Pancreas (tissue), 10 donors: ENCODE data around the gene DPH5. TPM values are rescaled to one million over a fixed set of nuclear protein-coding genes. Genes with fewer than 3 reads are reported as not detected.

Source experiments
- ATAC-seq, 4 donors: fragments of 200-7000 bp; cut with Tn5 transposase; one replicate each; pipeline versions ENCODE4 v1.8.0 to v1.9.1; 2020; ENCODE audit warnings: mild to moderate bottlenecking in 4 of 4, moderate library complexity in 4 of 4
- DNase-seq, 6 donors: peaks; one replicate each; pipeline ENCODE4 v3.0.0-alpha.2; 2020
- FAIRE-seq: peaks from 2 replicates; lab custom pipeline; 2012; peaks lifted over from hg19 to GRCh38; lab: Jason Lieb, UNC
- H3K27ac ChIP-seq, 4 donors: fragments of 200-600 bp; sonication (generic); 1 replicate in 3 of 4; 2 replicates in 1 of 4; pipeline versions ENCODE4 v1.5.0 to v1.8.0; 2020
- H3K27me3 ChIP-seq, 4 donors: fragments of 200-600 bp; one replicate each; pipeline ENCODE4 v1.8.0; 2021
- H3K36me3 ChIP-seq, 3 donors: fragments of 200-600 bp; sonication (generic) in 1 of 3; one replicate each; pipeline versions ENCODE4 v1.5.0 to v1.8.0; 2020 to 2021
- H3K4me1 ChIP-seq, 3 donors: fragments of 200-600 bp; one replicate each; pipeline ENCODE4 v1.8.0; 2021
- H3K4me3 ChIP-seq, 4 donors: fragments of 200-600 bp; sonication (generic) in 2 of 4; one replicate each; pipeline versions ENCODE4 v1.5.0 to v1.8.0; 2020 to 2021
- H3K9me3 ChIP-seq, 4 donors: fragments of 200-600 bp; one replicate each; pipeline ENCODE4 v1.8.0; 2021
- WGBS, 2 donors: extraction: QIAGEN DNeasy Blood & Tissue Kit; methylation state at CpG; one replicate each; pipeline ENCODE4 v1.1.7; 2013; 5-methylcytosine and 5-hydroxymethylcytosine counted together
- intact Hi-C, 3 donors: fragments of 100-400 bp; cut with DNase I; formaldehyde crosslinking; loops; one replicate each; pipeline versions ENCODE4 v1.11.1 to v1.14.2; 2022
- polyA plus RNA-seq, 2 donors: library from polyadenylated mRNA; stranded (reverse); fragments of 200-250 nt; gene quantifications; one replicate each; pipeline ENCODE4 v1.2.3, GENCODE V29; 2013
- total RNA-seq, 6 donors: library from RNA; stranded (reverse); fragmentation: NEBNext Ultra II Directional in 4 of 6; extraction: Animal tissue kit (Norgen Biotek cat#: 25700) in 4 of 6; gene quantifications; one replicate each; pipeline versions ENCODE4 v1.2.1 to v1.2.4, GENCODE V29; 2021 to 2023
- TF ChIP-seq, protein P1 (sequence below), 4 donors: fragments of 200-600 bp; sonication (generic) in 3 of 4; IDR thresholded peaks; one replicate each; pipeline versions ENCODE4 v1.5.0 to v1.8.0; 2021; ENCODE audit warnings: antibody characterized with exemption in 4 of 4
- donor health status: healthy with polysubstance abuse.
- donor health status: DM: no; HTN: no; CAD: no; lungs with moderate emphysema.
- donor health status: DM: no; HTN: no; CAD: no.
- donor health status: control.
- donor health status: control.
- donor health status: Bipolar disorder and iron deficiency.
- donor health status: DM: yes; HTN: yes; CAD: no.
- donor health status: DM: no; HTN: no; CAD: no.
- donor health status: DM: no; HTN: no; CAD: no.
- donor health status: DM: yes; HTN: yes; CAD: no.

DPH5 gene
- total and polyA plus RNA-seq, 8 donors: 17.5 to 29.5 (median 24.4) TPM

DNA sequence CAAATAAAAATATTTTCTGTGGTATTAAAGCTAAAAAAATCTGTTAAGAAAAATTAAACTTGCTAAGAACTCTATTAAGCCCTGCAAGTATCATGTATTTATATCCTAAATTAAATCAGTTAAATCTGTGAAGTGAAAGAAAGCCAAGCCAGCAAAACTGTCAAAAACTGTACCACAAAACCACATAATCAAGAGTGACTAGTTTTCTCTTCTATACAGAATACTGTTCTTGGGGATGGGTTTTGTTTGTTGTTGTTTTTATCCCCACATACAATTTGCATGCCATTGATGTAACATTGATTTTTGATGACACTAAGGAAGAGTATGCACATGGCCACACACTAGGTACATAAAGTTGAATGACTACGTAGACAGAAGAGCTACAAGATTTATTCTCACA, 20.4 kb downstream of the DPH5 start:
- FAIRE-seq: no peak
- TF ChIP-seq, protein P1, sequence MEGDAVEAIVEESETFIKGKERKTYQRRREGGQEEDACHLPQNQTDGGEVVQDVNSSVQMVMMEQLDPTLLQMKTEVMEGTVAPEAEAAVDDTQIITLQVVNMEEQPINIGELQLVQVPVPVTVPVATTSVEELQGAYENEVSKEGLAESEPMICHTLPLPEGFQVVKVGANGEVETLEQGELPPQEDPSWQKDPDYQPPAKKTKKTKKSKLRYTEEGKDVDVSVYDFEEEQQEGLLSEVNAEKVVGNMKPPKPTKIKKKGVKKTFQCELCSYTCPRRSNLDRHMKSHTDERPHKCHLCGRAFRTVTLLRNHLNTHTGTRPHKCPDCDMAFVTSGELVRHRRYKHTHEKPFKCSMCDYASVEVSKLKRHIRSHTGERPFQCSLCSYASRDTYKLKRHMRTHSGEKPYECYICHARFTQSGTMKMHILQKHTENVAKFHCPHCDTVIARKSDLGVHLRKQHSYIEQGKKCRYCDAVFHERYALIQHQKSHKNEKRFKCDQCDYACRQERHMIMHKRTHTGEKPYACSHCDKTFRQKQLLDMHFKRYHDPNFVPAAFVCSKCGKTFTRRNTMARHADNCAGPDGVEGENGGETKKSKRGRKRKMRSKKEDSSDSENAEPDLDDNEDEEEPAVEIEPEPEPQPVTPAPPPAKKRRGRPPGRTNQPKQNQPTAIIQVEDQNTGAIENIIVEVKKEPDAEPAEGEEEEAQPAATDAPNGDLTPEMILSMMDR (IDR thresholded peaks at IDR 0.05): no peak

DNA sequence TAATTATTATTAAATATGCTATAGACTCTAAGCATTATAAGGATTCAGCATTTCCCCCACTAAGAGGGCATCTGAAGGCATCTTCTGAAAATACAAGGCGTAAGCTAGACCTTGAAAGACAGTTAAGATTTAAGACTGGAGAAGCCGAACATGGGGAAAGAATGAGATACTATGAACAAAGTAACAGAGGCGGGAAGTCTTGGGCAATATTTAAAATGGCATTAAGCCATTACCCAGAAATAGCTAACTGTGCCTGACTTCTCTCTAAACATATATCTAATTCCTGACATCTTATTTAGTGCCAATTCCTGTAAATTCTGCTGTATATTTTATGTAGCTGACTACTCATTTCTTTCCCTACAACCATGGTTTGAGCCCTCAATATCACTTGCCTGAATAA, 20.9 kb downstream of the DPH5 start:
- TF ChIP-seq, protein P1 (IDR thresholded peaks at IDR 0.05): no peak

More for the DNA sequence above, 20.4 kb downstream of the DPH5 start:
- 97 to 99% methylated on average over 1 of the region's 1 CpG for WGBS, 2 donors
- no peaks in the 10 kb centered on the region for H3K9me3 ChIP-seq
- no peak overlapping the region for H3K27ac ChIP-seq
- H3K4me1 ChIP-seq: peaks cover 0 to 15% (median 0%) of the 10 kb centered on the region in 3 donors
- no peak overlapping the region for H3K4me3 ChIP-seq
- DNase-seq (no peak), ATAC-seq (no peak)
- H3K36me3 ChIP-seq: no peaks in the 10 kb centered on the region
- no peaks in the 10 kb centered on the region for H3K27me3 ChIP-seq
- intact Hi-C loops: no loop called here

DNA sequence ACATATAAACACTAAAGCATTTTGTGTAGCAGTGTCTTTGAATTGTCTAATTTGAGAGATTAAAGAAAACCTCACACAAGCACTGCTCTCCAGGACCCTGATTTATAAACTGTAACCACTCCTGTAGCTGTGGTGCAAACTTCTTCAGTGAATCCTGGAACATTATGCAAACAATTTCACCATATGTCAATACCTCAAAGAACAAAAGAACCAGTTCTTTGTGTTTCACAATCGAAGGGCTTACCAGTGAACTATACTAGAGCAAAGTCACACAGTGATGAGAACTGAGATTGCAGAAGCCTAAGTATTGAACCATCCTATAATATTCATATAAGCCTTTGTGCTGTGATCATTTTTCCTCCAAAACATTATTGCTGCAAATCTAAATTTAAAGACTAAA, 21.5 kb downstream of the DPH5 start:
- Histone ChIP-seq H3K4me3 (no peak overlapping the region), H3K4me1 (peaks cover 0 to 15% (median 0%) of the 10 kb centered on the region in 3 donors), H3K9me3 (no peaks in the 10 kb centered on the region), H3K27me3 (no peaks in the 10 kb centered on the region), H3K36me3 (no peaks in the 10 kb centered on the region), H3K27ac (peak overlapping the region in 1 of 4 donors; percentile 20)
- TF ChIP-seq, protein P1 (IDR thresholded peaks at IDR 0.05): no peak
- DNase-seq (no peak), FAIRE-seq (no peak), ATAC-seq (peak; percentile 48 to 75 (median 70))
- intact Hi-C loops: no loop called here
- WGBS, 2 donors: 17 to 22% methylated on average over 1 of the region's 1 CpG

More for the DNA sequence above, 20.9 kb downstream of the DPH5 start:
- FAIRE-seq: no peak
- H3K4me1 ChIP-seq: peaks cover 0 to 15% (median 0%) of the 10 kb centered on the region in 3 donors
- WGBS, 2 donors: 34 to 41% methylated on average over 3 of the region's 3 CpGs
- peak; percentile 67 to 77 (median 74) for ATAC-seq
- no peak for DNase-seq
- H3K27me3 ChIP-seq: no peaks in the 10 kb centered on the region
- intact Hi-C loops: no loop called here
- no peaks in the 10 kb centered on the region for H3K36me3 ChIP-seq
- H3K4me3 ChIP-seq: no peak overlapping the region
- no peak overlapping the region for H3K27ac ChIP-seq
- no peaks in the 10 kb centered on the region for H3K9me3 ChIP-seq

DNA sequence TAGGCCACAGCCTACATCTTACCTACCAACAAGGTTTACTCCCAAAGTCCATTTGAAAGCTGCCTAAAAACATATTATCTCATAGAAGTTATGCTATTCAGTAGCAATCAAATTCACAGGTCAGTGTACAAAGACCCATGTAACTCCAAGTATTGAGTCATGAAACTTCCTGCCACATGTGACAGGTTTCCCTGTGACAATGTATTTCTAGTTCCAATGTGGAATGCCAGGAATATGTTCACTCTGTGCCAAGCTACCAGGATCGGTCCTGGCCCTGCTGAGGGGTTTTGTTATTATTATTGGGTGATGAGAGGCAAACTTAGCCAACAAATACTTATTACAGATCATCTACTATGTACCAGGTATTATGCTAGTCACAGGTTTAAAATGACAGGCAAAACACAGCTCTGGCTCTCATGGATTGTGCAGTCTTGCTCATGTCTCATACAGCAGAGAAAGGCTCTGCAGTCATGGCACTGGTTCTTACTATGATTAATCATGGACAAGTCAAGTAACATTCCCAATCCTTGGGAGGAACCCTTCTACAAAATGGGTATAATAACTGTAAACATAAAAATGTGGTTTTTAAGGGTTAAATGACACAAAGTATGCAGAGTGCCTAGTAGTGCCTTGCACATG, 22.5 kb downstream of the DPH5 start:
- H3K9me3 ChIP-seq: no peaks in the 10 kb centered on the region
- ATAC-seq (peak; percentile 35 to 56 (median 38)), FAIRE-seq (no peak), DNase-seq (no peak)
- 59 to 76% methylated on average over 1 of the region's 1 CpG for WGBS, 2 donors
- H3K4me3 ChIP-seq: no peak overlapping the region
- no peaks in the 10 kb centered on the region for H3K36me3 ChIP-seq
- peaks cover 0 to 15% (median 0%) of the 10 kb centered on the region in 3 donors for H3K4me1 ChIP-seq
- peak overlapping the region in 1 of 4 donors; percentile 20 for H3K27ac ChIP-seq
- no peaks in the 10 kb centered on the region for H3K27me3 ChIP-seq
- TF ChIP-seq, protein P1 (IDR thresholded peaks at IDR 0.05): no peak
- intact Hi-C loops: no loop called here

DNA sequence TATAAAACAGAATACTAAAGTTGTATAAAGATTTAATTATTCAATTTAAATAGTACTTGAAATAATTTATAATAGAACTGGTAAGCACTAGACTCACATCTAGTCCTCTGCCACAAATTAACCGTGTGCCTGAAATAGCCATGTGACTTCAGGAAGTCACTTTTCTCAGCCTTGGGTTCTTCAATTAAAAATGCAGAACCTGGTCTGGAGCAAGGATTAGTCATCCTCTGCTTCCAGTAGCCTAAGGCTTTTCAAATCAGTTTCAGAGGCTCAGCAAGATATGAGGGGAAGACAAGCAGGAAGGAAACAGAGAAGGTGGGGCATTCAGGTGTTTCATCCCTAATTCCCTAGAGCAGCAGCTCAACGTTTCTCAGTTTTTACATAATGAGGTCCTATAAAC, 23.0 kb downstream of the DPH5 start:
- 59 to 62% methylated on average over 2 of the region's 2 CpGs for WGBS, 2 donors
- no peaks in the 10 kb centered on the region for H3K27me3 ChIP-seq
- DNase-seq (no peak), FAIRE-seq (no peak), ATAC-seq (peak in 3 of 4 donors; percentile 24 to 64 (median 60))
- H3K36me3 ChIP-seq: no peaks in the 10 kb centered on the region
- TF ChIP-seq, protein P1 (IDR thresholded peaks at IDR 0.05): no peak
- H3K4me3 ChIP-seq: no peak overlapping the region
- H3K27ac ChIP-seq: peak overlapping the region in 1 of 4 donors; percentile 2
- no peaks in the 10 kb centered on the region for H3K9me3 ChIP-seq
- intact Hi-C loops: no loop called here
- peaks cover 0 to 15% (median 0%) of the 10 kb centered on the region in 3 donors for H3K4me1 ChIP-seq
